ENCODE results near the gene PTGES3.
A peak's percentile ranks its signal among the peaks of the same experiment; 100 is the strongest.
"Not testable (repeated sequence)": the region's sequence is repeated elsewhere in the genome, so short reads cannot be mapped to it uniquely, and the experiment has no call there.

Gene PTGES3

GRCh38 chr12:56657416-56658379 is 30.4 kb downstream of the PTGES3 start:
- no peak for DNase-seq (ENCODE audit: low read depth in 2 of 2)

DNA sequence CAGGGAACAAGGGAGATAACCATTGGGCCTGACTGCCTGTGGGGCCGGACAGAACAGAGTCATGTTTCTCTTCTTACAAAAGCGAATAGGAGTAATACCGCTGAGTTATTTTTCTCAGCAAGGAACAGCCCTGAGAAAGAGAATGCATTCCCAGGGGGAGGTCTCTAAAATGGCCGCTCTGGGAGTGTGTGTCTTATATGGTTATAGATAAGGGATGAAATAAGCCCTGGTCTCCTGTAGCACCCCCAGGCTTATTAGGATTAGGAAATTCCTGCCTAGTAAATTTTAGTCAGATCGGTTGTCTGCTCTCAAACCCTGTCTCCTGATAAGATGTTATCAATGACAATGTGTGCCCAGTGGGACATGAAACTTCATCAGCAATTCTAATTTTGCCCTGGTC is 34.3 kb downstream of the PTGES3 start:
- DNase-seq (ENCODE audit: low read depth in 2 of 2): not testable (repeated sequence)

- not testable (repeated sequence) for DNase-seq (ENCODE audit: low read depth in 2 of 2)
These were observed 40.1 kb downstream of the PTGES3 start for GRCh38 chr12:56648023-56648422.

DNA sequence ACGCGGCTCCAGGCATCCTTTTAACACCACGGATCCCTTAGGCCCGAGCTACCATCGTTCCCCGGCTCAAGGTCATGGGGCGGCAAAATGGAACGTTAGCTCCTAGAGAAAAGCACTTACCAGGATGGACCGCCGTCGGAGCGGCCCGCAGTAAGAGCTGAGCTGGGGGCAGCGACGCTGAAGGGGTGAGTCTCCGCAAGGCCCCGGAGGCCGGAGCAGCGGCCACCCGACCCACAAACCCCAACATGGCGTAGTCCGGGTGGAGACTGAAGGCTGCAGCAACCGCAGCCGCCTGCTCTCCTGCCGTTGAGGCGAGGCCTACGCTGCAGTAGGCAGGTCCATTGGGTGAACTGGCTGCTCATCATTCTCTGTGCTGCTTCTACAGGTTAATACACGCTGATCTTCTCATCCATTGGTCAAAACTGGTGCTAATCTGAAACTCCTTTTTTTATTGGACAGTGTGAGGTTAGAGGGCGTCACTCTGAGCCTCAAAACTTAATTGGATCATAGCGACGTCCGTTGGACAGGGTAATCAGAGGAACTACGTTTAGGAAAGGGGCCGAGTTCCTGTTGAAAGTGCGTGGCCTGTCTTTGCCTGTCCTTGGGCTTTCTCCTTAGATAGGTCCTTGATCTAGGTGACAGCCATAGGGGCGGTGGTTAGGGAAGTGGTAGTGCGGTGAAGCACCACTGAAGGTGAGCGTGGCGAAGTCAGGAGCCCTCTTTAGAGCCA is 42.2 kb downstream of the PTGES3 start, which contains the start of gene ATP5F1B:
ATP5F1B (minus strand) TSS at position 268 of the 730 bp plus-strand sequence; CDS start at position 247, 21 bp downstream.
- DNase-seq (ENCODE audit: low read depth in 2 of 2): peak; percentile 78 to 85

- no peak for DNase-seq (ENCODE audit: low read depth in 2 of 2)
These were observed 42.8 kb downstream of the PTGES3 start for GRCh38 chr12:56645201-56645716.

- DNase-seq (ENCODE audit: low read depth in 2 of 2): no peak
These were observed 43.4 kb downstream of the PTGES3 start for GRCh38 chr12:56644654-56645053.

DNA sequence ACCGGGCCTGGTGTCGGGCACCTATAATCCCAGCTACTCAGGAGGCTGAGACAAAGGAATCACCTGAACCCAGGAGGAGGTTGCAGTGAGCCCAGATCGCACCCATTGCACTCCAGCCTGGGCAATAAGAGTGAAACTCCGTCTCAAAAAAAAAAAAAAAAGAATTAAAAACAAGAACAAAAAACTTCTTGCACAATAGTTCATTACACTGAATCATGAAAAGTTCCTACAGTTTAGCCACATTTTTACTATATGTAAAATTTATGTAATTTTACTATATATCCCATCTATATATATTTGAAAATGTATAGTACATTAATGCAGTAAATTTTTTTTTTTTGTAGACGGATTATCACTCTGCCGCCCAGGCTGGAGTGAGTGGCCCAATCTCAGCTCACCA is 46.9 kb downstream of the PTGES3 start:
- no peak for DNase-seq (ENCODE audit: low read depth in 2 of 2)

DNA sequence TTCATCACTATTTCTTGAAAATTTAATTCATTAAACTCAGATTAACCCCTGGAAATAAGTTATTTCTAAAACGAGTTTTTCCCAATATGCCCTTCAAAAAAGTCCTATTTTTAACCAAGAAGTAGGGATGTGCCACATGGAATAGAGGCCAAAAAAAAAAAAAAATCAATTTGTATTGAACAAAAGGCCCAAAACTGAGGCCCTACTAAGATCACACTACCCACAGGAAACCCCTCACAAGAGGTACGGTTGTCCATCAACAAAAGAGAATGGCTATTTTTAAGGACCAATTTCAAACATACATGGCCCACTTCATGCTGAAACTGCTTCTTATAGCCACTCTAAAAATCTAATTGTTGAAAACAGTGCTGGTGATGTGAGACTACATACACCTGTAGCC is 50.5 kb downstream of the PTGES3 start:
- no peak for DNase-seq (ENCODE audit: low read depth in 2 of 2)

DNA sequence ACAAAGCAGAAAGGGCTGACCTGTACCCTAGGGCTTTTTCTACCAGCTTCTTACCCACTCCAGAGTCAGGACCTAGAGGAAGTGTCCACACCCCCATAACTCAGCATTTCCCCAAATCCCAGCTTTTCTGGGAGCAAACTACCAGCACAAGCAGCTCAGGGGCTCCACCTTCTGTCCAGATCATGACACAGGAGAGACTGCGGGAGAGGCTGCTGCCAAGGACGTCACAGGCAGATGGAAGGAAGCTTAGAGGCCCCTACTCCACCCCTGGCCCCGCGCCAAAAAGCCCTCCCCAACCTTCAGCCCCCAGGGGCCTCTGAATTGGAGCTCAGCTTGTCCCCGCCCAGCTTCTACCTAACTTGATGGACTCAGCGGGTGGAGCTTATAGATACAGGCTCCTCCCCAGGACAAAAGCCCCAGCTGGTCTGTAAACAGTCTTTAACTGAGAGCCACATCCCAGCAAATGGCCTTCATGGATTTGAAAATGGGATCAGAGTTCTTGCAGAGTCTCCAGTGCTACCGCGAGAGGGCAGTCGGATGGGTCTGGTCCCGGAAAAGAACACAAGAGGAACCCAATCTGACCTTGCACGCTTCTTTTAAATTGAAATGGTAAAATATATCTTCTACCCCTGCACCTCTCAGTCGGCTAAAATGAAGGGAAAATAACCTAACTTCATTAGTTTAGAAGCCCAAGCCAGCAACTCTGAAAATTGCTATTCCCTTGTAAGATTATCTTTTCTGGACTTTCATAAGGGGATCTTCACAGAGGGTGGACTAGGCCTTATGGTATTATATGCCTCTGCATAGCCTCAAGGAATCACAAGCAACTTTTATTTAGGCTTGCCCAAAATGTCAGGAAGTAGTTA is 51.2 kb downstream of the PTGES3 start:
- peak; percentile 76 to 84 for DNase-seq (ENCODE audit: low read depth in 2 of 2)

GRCh38 chr12:56635806-56636674 is 52.0 kb downstream of the PTGES3 start:
- DNase-seq (ENCODE audit: low read depth in 2 of 2): peak; percentile 76 to 92

- DNase-seq (ENCODE audit: low read depth in 2 of 2): peak; percentile 17 to 55
These were observed 53.0 kb downstream of the PTGES3 start for GRCh38 chr12:56634837-56635791.

DNA sequence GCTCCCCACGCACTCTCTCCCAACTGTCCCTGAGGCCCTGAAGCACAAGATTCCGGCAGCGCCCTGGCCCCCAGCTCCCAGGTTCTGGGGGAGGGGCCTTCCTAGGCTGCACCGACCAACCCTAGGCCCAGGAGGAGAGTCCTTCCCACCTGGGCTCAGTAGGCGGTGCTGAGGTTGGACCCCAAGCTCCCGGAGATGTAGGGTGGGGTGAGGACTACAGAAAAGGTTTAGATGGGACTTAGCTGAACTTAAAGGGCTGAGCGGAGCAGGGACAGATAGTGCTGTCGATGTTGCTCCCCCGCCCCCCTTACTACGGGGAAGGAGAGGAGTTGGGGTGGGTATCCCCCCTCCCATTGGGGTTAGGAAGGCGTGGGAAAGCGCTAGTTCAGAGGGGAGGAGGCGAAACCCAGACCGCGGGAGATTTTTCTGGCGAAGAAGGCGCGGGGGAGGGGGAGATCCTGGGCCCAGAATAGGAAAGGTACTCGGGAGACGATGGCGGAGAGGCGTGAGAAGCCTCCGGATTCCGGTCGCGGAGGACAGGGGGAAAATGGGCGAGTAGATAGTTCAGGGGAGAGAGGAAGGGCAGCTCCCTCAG is 53.7 kb downstream of the PTGES3 start:
- peak in 1 of 2 experiments; percentile 23 for DNase-seq (ENCODE audit: low read depth in 2 of 2)

DNA sequence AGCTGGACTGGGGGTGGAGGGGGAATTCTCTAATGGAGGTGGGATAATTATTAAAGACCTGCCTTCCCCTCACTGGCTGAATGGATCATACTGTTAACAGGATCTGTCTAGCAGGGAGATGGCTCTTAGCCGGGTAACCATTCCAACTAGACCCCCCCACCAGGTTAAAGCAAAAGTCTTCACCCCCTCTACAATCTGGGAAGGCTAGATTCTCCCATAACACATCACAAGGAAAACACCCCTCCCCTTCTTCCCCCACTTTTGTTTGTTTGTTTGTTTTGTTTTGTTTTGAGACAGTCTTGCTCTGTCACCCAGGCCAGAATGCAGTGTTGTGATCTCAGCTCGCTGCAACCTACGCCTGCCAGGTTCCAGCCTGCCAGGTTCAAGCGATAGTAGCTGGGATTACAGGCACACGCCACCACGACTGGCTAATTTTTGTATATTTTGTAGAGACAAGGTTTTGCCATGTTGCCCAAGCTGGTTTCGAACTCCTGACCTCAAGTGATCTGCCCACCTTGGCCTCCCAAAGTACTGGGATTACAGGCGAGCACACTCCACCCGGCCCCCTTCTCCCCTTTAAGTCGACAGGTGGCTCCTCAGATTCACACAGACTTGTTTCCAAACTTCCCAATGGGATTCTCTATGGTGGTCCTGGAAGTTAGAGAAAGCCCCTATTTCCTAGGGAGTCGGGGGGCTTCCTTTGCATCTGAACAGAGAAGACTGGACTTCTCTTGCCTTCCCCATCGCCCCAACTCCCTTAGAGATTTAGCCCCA is 54.4 kb downstream of the PTGES3 start:
- DNase-seq (ENCODE audit: low read depth in 2 of 2): no peak

DNA sequence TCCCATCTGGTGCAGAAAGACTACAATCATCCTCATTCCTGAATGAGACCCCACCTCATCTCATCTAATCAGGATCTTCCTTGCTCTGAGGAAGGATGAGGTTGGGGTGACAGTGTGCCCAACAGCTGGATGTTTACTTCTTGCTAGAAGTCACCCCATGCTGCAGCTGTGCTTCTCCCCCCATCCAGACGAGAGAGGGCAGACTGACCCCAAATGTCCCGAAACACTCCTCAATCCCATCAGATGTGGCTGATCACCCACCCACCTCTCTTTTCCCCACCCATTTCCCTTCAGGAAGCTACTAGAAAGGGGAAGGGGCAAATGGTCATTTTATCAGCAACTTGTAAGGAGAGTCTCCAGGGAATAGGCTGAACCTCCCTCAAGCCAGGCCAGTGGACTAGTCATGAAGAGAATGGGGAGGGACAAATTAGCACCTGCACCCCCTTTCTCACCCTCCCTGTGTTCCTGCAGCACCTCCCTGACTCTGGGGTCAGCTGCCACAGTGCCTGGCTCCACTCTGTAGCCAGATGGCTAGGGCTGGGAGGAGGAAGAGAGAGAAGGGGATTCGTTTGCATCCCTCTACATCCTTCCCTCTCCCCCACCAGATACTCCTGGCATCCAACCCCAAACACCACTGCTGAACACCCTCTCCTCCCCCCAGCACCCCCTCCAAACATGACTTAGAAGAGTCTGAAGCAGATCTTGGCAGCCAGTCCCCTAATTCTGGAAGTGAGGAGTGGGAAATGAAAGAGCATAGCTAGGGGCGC is 55.2 kb downstream of the PTGES3 start:
- no peak for DNase-seq (ENCODE audit: low read depth in 2 of 2)

GRCh38 chr12:56631790-56632700 is 56.0 kb downstream of the PTGES3 start:
- peak; percentile 9 to 54 for DNase-seq (ENCODE audit: low read depth in 2 of 2)

DNA sequence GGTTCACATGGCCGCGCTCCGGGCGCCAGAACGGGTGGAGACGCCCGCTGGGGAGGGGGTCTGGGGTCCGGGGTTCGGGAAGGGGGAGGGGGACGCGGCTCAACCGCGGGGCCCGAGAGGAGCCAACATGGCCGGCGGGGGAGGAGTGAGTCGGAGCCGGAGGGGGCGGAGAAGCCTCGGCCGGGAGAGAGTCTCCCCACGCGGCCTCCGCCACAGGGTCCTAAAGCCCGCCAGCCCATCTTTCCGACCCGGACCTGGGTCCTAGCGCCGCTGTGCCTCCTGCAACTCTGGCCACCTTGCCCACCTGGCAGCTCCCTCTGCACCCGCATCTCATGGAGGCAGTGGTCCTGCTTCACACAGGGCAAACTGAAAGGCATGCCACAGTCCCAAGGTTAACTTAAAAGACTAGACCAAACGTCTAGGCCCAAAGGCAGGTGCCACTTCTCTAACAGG is 57.9 kb downstream of the PTGES3 start, which contains the start of gene BAZ2A:
BAZ2A (minus strand) TSS at position 147 of the 453 bp plus-strand sequence. CDS start 12,796 bp downstream, outside the sequence.
- peak; percentile 75 to 84 for DNase-seq (ENCODE audit: low read depth in 2 of 2)
